Measurements from ENCODE around the gene SELENOM.
"Not testable (repeated sequence)": the region's sequence is repeated elsewhere in the genome, so short reads cannot be mapped to it uniquely, and the experiment has no call there.

The SELENOM gene

DNA sequence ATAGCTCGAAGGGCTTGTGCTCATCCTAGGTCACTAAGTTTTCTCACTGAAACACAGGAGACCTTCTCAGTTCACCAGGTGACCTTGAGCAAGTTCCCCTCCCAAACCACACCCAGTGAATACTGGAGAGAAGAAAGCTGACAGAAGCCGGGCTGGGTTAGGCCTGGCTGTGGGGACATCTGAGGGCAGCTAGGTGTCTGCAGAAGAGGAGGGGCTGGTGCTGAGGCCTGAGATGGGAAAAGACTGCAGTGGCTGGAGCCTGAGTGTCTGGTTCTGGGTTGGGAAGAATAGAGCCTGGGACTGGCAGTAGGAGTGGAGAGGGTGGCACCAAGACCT lies 14.8 kb upstream of the SELENOM start:
- DNase-seq (ENCODE audit: insufficient read length, low spot score): no peak
- TF ChIP-seq, protein P1, sequence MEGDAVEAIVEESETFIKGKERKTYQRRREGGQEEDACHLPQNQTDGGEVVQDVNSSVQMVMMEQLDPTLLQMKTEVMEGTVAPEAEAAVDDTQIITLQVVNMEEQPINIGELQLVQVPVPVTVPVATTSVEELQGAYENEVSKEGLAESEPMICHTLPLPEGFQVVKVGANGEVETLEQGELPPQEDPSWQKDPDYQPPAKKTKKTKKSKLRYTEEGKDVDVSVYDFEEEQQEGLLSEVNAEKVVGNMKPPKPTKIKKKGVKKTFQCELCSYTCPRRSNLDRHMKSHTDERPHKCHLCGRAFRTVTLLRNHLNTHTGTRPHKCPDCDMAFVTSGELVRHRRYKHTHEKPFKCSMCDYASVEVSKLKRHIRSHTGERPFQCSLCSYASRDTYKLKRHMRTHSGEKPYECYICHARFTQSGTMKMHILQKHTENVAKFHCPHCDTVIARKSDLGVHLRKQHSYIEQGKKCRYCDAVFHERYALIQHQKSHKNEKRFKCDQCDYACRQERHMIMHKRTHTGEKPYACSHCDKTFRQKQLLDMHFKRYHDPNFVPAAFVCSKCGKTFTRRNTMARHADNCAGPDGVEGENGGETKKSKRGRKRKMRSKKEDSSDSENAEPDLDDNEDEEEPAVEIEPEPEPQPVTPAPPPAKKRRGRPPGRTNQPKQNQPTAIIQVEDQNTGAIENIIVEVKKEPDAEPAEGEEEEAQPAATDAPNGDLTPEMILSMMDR (IDR thresholded peaks at IDR 0.05; ENCODE audit: insufficient read depth, missing control alignments): no peak
- no peak for FAIRE-seq

DNA sequence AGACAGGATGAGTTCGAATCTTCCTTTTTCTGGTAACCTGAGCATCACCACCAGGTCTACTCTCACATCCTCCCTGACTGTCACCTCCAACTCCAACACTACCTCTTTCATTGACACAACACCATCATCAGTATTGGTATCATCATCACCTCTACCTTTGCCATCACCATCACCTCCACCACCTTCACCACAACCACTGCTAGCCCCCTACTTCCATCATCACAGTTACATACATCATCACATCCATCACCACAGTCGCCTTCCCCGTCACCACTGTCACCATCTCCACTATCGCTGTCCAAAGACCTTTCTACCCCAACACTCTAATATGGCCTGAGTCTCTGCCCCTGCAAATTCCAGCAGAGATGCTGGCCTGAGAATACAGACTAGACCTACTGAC lies 14.0 kb upstream of the SELENOM start:
- TF ChIP-seq, protein P1 (IDR thresholded peaks at IDR 0.05; ENCODE audit: insufficient read depth, missing control alignments): no peak
- FAIRE-seq: no peak
- DNase-seq (ENCODE audit: insufficient read length, low spot score): no peak

DNA sequence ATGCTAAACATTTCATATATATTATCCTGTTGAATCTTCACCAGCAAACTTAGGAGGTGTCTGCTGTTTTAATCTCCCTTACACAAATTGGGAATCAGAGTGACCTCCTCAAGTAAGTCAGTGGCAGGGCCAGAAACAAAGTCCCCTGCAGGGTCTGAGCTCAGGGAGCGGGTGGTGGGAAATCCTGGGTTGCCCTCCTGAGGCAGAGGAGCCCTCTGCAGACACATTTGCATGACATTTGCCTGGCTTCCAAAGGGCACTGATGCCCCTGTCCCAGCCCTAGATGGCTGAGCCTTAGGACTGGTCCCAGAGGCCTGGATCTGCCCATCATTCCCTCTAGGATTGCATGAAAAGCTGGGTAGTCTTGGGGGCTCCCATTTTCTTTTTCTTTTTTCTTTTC lies 13.3 kb upstream of the SELENOM start:
- FAIRE-seq (no peak), DNase-seq (ENCODE audit: insufficient read length, low spot score) (no peak)
- TF ChIP-seq, protein P1 (IDR thresholded peaks at IDR 0.05; ENCODE audit: insufficient read depth, missing control alignments): no peak

DNA sequence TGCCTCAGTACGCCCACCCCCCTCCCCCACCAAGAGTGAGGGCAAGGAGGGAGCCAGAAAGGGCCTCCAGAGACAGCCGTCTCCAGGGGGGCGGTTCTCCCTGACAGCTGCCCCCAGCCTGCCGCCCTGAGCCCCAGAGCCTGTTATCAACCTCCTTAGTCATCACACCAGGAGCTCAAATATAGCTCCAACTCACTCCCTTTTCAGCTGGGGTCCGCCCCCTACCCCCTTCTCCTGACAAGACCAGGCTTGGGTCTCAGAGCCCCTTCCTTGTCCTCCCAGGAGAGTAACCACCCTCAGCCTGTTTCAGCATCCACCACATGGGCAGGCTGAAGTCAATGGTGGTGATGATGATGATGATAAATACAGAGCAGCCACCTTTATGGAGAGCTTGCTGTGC lies 12.9 kb upstream of the SELENOM start:
- no peak for DNase-seq (ENCODE audit: insufficient read length, low spot score)

DNA sequence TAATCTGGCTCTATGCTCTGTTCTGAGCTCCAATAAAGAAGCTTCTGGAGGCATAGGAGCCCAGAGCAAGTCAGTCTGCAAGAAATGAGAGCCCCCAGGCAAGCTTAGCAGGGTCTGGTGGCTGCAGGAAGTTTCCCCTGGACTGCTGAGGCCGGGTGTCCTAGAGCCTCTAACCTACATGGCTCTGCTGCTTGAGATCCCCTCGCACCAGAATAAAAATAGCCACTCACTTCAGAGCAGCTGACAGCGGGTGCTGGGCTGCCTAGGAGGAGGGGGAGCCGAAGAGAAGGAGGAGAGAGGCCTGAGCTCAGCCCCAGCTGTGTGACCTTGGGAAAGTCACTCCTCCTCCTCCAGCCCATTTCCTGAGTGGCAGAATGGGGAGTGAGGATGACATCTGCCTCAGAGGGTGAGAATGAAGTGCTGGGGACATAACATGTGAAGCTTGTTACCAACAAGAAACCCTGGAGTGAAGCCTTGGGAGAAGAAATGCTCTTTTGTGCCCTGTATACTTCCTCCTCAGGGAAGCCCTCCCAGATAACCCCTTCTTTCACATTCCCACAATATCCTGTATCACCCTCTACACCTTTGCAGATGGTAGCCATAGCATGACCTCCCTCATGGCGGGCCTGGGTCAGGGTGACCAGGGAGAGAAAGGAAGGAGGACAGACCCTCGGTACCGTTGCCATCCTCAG lies 11.8 kb upstream of the SELENOM start:
- no peak for FAIRE-seq
- TF ChIP-seq, protein P1 (IDR thresholded peaks at IDR 0.05; ENCODE audit: insufficient read depth, missing control alignments): no peak
- no peak for DNase-seq (ENCODE audit: insufficient read length, low spot score)

More for the DNA sequence above, 12.9 kb upstream of the SELENOM start:
- no peak for FAIRE-seq
- TF ChIP-seq, protein P1 (IDR thresholded peaks at IDR 0.05; ENCODE audit: insufficient read depth, missing control alignments): no peak

DNA sequence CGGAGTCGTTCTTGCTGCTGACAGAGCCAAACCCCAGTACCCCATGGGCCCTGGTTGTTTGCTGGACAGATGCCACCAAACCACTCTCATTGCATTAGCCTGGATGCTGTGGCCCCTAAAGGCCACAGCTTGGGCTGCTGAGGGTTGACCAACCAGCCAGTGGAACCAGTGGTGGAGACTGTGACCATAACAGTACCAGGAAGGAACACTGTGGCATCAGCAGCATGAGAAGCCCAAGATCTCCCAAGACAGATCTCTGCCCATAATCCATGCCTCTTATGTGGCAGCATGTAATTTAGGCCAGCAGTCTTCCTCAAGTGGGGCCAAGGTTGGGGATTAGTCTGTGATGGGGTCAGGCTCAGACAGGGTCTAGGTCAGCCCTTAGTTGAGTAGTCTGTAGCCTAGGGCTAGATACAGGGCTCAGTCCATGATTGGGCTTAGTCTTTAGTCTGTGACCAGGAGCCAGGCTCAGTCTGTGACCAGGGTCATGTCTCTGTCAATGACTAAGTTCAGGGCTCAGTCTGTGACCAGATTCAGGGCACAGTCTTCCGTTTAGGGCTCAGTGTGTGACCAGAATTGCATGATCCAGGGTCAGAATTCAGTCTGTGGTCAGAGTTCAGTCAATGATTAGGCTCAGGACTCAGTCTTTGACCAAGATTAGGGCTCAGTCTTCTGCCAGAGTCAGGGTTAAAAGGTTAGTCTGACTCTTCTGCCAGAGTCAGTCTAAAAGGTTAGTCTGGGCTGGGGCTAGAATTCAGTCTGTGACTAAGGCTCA lies 10.9 kb upstream of the SELENOM start:
- TF ChIP-seq, protein P1 (IDR thresholded peaks at IDR 0.05; ENCODE audit: insufficient read depth, missing control alignments): no peak
- DNase-seq (ENCODE audit: insufficient read length, low spot score): no peak
- no peak for FAIRE-seq

DNA sequence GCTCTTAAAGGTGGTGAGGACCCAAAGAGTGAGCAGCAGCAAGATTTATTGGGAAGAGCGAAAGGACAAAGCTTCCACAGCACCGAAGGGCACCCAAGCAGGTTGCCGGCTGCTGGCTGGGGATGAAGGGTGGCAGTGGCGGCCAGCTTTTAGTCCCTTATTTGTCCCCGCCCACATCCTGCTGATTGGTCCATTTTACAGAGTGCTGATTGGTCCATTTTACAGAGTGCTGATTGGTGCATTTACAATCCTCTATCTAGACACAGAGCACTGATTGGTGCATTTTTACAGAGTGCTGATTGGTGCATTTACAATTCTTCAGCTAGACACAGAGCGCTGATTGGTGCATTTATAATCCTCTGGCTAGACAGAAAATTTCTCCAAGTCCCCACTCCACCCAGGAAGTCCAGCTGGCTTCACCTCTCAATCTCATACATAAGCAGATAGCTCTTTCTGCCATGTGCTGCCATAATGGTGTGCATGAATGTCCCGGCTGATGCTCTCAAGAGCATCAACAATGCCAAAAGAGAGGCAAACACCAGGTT lies 5.3 kb upstream of the SELENOM start:
- DNase-seq (ENCODE audit: insufficient read length, low spot score); FAIRE-seq: not testable (repeated sequence)
